MM.1S (cell line): ENCODE measurements around the gene MAP3K5.

Source experiments
- DNase-seq: peaks from one replicate; pipeline ENCODE4 v3.0.0-alpha.2; 2015
- H2AFZ ChIP-seq: fragments of 300-600 bp; sonication (generic); 2 replicates; pipeline ENCODE4 v1.6.0; 2016; ENCODE audit warnings: antibody characterized with exemption, low read length
- H3F3A ChIP-seq: fragments of 300-600 bp; sonication (generic); 2 replicates; pipeline ENCODE4 v1.6.1; 2016; ENCODE audit warnings: mild to moderate bottlenecking, antibody characterized with exemption, low read length, moderate library complexity, mixed read lengths; ENCODE audit not compliant: insufficient read depth
- H3K27ac ChIP-seq: fragments of 300-600 bp; sonication (generic); 2 replicates; pipeline ENCODE4 v1.5.1; 2016; ENCODE audit warnings: mild to moderate bottlenecking, low read length
- H3K27me3 ChIP-seq: fragments of 300-600 bp; sonication (generic); replicated peaks from 2 replicates; pipeline ENCODE4 v1.6.0; 2016; ENCODE audit warnings: low read length; ENCODE audit not compliant: insufficient read depth
- H3K36me3 ChIP-seq: fragments of 300-600 bp; sonication (generic); replicated peaks from 2 replicates; pipeline ENCODE4 v1.6.1; 2016; ENCODE audit warnings: mild to moderate bottlenecking, low read length, mixed read lengths; ENCODE audit not compliant: insufficient read depth
- H3K4me1 ChIP-seq: fragments of 300-600 bp; sonication (generic); 2 replicates; pipeline ENCODE4 v1.6.1; 2016; ENCODE audit warnings: low read length, mixed read lengths
- H3K4me2 ChIP-seq: fragments of 300-600 bp; sonication (generic); 2 replicates; pipeline ENCODE4 v1.6.0; 2016; ENCODE audit warnings: low read depth, low read length
- H3K4me3 ChIP-seq: fragments of 300-600 bp; sonication (generic); 2 replicates; pipeline ENCODE4 v1.5.1; 2016; ENCODE audit warnings: low read length, mixed read lengths
- H3K79me2 ChIP-seq: fragments of 300-600 bp; sonication (generic); 2 replicates; pipeline ENCODE4 v1.6.1; 2016; ENCODE audit warnings: mixed run types, low read length, mixed read lengths
- H3K9ac ChIP-seq: fragments of 300-600 bp; sonication (generic); 2 replicates; pipeline ENCODE4 v1.6.1; 2016; ENCODE audit warnings: low read length, mixed read lengths
- H3K9me2 ChIP-seq: fragments of 300-600 bp; sonication (generic); replicated peaks from 2 replicates; pipeline ENCODE4 v1.6.1; 2016; ENCODE audit warnings: mild to moderate bottlenecking, low read length, mixed read lengths; ENCODE audit not compliant: insufficient read depth
- H3K9me3 ChIP-seq: fragments of 300-600 bp; sonication (generic); replicated peaks from 2 replicates; pipeline ENCODE4 v1.6.1; 2016; ENCODE audit warnings: mild to moderate bottlenecking, low read length, mixed read lengths; ENCODE audit not compliant: insufficient read depth
- H4K20me1 ChIP-seq: fragments of 300-600 bp; sonication (generic); 2 replicates; pipeline ENCODE4 v1.6.1; 2016; ENCODE audit warnings: mild to moderate bottlenecking, low read length, moderate library complexity, mixed read lengths; ENCODE audit not compliant: insufficient read depth
- EZH2 ChIP-seq: fragments of 300-600 bp; sonication (generic); optimal IDR thresholded peaks from 2 replicates; pipeline ENCODE3; 2017; ENCODE audit warnings: low read depth, mild to moderate bottlenecking, antibody characterized with exemption, low read length, mixed read lengths
- EZH2phosphoT487 ChIP-seq: fragments of 300-600 bp; sonication (generic); IDR thresholded peaks from 2 replicates; pipeline ENCODE4 v1.6.1; 2018; ENCODE audit warnings: antibody characterized with exemption, low read length
- TF ChIP-seq, protein P1 (sequence below): fragments of 300-600 bp; sonication (generic); IDR thresholded peaks from 2 replicates; pipeline ENCODE4 v1.5.1; 2016; ENCODE audit warnings: antibody characterized with exemption, low read length, mixed read lengths

The MAP3K5 gene

GRCh38 chr6:136600818-136601217 is 191.5 kb downstream of the MAP3K5 start:
- TF ChIP-seq, protein P1, sequence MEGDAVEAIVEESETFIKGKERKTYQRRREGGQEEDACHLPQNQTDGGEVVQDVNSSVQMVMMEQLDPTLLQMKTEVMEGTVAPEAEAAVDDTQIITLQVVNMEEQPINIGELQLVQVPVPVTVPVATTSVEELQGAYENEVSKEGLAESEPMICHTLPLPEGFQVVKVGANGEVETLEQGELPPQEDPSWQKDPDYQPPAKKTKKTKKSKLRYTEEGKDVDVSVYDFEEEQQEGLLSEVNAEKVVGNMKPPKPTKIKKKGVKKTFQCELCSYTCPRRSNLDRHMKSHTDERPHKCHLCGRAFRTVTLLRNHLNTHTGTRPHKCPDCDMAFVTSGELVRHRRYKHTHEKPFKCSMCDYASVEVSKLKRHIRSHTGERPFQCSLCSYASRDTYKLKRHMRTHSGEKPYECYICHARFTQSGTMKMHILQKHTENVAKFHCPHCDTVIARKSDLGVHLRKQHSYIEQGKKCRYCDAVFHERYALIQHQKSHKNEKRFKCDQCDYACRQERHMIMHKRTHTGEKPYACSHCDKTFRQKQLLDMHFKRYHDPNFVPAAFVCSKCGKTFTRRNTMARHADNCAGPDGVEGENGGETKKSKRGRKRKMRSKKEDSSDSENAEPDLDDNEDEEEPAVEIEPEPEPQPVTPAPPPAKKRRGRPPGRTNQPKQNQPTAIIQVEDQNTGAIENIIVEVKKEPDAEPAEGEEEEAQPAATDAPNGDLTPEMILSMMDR: no peak
- TF ChIP-seq EZH2phosphoT487 (no peak), EZH2 (no peak)

GRCh38 chr6:136599329-136600011 is 192.8 kb downstream of the MAP3K5 start:
- H3K9ac ChIP-seq: no peak overlapping the region
- no peaks in the 10 kb centered on the region for H3K79me2 ChIP-seq
- no peaks in the 10 kb centered on the region for H3K36me3 ChIP-seq
- no peaks in the 10 kb centered on the region for H3K27me3 ChIP-seq
- no peak overlapping the region for H2AFZ ChIP-seq
- H3K4me3 ChIP-seq: no peak overlapping the region
- no peak overlapping the region for H3K4me2 ChIP-seq
- DNase-seq: no peak
- no peak overlapping the region for H3K27ac ChIP-seq
- TF ChIP-seq, protein P1: no peak
- no peak for TF ChIP-seq EZH2phosphoT487
- TF ChIP-seq EZH2: no peak
- peaks cover 1% of the 10 kb centered on the region for H3F3A ChIP-seq
- no peaks in the 10 kb centered on the region for H3K9me3 ChIP-seq
- peaks cover 13% of the 10 kb centered on the region for H3K4me1 ChIP-seq
- H4K20me1 ChIP-seq: no peaks in the 10 kb centered on the region
- no peaks in the 10 kb centered on the region for H3K9me2 ChIP-seq

More at GRCh38 chr6:136600818-136601217, 191.5 kb downstream of the MAP3K5 start:
- H3F3A ChIP-seq: no peaks in the 10 kb centered on the region
- H3K27me3 ChIP-seq: no peaks in the 10 kb centered on the region
- DNase-seq: no peak
- H3K9ac ChIP-seq: no peak overlapping the region
- no peaks in the 10 kb centered on the region for H3K9me2 ChIP-seq
- H3K36me3 ChIP-seq: no peaks in the 10 kb centered on the region
- H3K4me3 ChIP-seq: no peak overlapping the region
- H3K79me2 ChIP-seq: no peaks in the 10 kb centered on the region
- H3K9me3 ChIP-seq: no peaks in the 10 kb centered on the region
- no peak overlapping the region for H2AFZ ChIP-seq
- H3K4me1 ChIP-seq: peaks cover 7% of the 10 kb centered on the region; the same call in 1 of the 2 replicates
- H3K27ac ChIP-seq: no peak overlapping the region
- no peaks in the 10 kb centered on the region for H4K20me1 ChIP-seq
- H3K4me2 ChIP-seq: no peak overlapping the region

- no peak overlapping the region for H3K4me3 ChIP-seq
- no peak overlapping the region for H2AFZ ChIP-seq
- peaks cover 22% of the 10 kb centered on the region for H3K4me1 ChIP-seq
- H3K9me2 ChIP-seq: no peaks in the 10 kb centered on the region
- no peak overlapping the region for H3K27ac ChIP-seq
- no peaks in the 10 kb centered on the region for H3K36me3 ChIP-seq
- H3K4me2 ChIP-seq: no peak overlapping the region
- TF ChIP-seq, protein P1: no peak
- no peak for TF ChIP-seq EZH2
- no peak for TF ChIP-seq EZH2phosphoT487
- no peak overlapping the region for H3K9ac ChIP-seq
- no peaks in the 10 kb centered on the region for H4K20me1 ChIP-seq
- no peak for DNase-seq
- no peaks in the 10 kb centered on the region for H3K79me2 ChIP-seq
- no peaks in the 10 kb centered on the region for H3K27me3 ChIP-seq
- no peaks in the 10 kb centered on the region for H3K9me3 ChIP-seq
- peaks cover 6% of the 10 kb centered on the region for H3F3A ChIP-seq
These were observed 194.2 kb downstream of the MAP3K5 start for GRCh38 chr6:136598048-136598447.
